NCI-H2081 (cell line): ENCODE measurements around the gene OTULINL.

ENCODE experiments used
- DNase-seq, 2 experiments: peaks; one replicate each; lab custom pipeline; 2025; lab: John Stamatoyannopoulos, UW

Gene OTULINL

DNA sequence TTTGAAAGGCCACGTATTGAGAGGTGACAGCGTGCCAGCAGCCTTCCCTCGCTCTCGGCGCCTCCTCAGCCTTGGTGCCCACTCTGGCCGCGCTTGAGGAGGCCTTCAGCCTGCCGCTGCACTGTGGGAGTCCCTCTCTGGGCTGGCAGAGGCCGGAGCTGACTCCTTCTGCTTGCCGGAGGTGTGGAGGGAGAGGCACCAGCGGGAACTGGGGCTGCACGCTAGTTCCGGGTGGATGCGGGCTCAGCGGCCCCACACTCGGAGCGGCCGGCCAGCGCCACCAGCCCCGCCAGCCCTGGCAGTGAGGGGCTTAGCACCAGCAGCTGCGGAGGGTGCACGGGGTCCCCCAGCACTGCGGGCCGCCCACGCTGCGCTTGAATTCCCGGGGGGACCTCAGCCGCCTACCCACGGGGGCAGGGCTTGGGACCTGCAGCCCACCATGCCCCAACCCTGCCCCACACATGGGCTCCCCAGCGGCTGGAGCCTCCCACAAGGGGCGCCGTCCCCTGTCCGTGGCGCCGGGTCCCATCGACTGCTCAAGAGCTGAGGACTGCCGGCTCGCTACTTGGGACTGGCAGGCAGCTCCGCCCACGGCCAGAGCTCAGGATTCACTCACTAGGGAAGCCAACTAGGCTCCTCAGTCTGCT is 4.4 kb upstream of the OTULINL start:
- no peak for DNase-seq

DNA sequence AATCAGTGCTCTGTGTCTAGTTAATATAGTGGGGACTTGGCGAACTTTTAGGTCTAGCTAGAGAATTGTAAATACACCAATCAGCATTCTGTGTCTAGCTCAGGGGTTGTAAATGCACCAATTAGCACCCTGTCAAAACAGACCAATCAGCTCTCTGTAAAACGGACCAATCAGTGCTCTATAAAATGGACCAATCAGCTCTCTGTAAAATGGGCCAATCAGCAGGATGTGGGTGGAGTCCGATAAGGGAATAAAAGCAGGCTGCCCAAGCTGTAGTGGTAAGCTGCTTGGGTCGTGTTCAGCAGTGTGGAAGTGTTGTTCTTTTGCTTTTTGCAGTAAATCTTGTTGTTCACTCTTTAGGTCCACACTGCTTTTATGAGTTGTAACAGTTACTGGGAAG is 3.6 kb upstream of the OTULINL start:
- no peak for DNase-seq

DNA sequence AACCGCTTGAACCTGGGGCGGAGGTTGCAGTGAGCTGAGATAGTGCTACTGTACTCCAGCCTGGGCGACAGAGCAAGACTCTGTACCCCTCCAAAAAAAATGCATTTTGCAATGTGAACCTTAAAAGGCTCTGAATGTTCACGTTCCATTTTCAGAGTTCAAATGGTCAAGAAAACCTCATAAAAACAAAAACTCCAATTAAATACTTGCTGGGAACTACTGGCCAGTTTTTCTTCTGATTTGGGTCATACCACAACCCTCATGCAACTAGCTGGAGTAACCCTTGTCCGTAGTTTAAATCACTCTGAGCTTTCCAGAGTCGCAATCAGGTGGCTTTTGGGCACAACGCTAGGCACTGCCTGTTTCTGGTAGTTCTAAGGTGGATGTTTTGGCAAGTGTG is 2.3 kb upstream of the OTULINL start:
- DNase-seq, result no peak

DNA sequence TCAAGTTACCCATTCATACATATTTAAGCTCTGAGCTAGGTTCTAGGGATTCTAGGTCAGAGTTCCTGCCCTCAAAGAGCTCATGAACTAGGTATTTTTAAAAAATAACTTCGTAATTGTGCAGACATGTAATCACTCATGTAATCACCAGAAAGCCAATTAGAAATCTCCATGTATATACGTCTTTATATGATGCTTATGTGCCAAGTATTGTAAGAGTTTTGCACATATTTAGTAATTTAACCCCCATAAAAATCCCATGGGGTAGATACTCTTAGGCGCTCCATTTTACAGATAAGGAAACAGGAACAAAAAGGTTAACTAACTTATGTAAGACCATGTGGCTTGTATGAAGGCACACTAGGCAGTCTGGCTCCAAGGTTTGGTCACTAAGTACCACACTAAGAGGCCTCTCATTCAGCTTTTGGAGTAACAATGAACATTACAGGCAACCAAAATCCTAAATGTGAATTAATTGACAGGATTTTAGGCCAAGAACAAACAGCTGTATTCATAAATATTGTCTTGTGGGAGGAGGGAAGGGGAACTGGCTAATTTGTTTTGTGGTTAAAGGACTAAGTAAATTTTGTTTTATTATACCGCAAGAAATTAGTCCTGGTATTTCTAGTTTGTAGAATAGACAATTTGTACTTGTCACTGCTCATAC is 1.7 kb upstream of the OTULINL start:
- DNase-seq, result peak in 1 of 2 experiments; percentile 66

DNA sequence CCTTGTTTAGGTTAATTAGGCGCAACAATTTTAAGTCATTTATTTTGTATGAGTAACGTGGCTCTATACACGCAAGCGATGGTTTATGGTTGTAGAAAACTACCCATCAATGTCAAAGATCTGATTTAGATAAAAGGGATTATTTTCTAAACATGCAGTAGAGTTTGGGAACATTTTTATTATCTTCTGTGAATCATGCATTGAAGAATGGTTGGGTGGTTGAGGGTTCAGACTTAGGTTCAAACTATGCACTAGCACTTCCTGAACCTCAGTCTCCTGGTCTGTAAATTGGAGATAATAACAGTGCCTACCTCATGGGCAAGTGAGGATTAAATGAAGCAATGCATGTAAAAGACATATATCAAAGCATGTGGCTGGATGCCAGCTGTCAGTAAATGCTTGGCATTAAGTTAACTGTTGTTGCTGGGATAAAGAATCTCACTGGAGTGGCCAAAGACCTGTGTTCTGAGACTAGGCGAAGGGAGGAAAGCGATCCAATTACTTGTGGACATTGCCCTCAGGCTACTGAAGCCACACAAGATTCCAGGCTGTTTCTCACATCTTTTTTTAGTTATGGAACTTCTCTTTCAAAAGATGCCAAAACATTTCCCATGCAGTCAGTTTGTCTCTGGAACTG is 1.1 kb upstream of the OTULINL start:
- DNase-seq, result peak; percentile 58 to 86

DNA sequence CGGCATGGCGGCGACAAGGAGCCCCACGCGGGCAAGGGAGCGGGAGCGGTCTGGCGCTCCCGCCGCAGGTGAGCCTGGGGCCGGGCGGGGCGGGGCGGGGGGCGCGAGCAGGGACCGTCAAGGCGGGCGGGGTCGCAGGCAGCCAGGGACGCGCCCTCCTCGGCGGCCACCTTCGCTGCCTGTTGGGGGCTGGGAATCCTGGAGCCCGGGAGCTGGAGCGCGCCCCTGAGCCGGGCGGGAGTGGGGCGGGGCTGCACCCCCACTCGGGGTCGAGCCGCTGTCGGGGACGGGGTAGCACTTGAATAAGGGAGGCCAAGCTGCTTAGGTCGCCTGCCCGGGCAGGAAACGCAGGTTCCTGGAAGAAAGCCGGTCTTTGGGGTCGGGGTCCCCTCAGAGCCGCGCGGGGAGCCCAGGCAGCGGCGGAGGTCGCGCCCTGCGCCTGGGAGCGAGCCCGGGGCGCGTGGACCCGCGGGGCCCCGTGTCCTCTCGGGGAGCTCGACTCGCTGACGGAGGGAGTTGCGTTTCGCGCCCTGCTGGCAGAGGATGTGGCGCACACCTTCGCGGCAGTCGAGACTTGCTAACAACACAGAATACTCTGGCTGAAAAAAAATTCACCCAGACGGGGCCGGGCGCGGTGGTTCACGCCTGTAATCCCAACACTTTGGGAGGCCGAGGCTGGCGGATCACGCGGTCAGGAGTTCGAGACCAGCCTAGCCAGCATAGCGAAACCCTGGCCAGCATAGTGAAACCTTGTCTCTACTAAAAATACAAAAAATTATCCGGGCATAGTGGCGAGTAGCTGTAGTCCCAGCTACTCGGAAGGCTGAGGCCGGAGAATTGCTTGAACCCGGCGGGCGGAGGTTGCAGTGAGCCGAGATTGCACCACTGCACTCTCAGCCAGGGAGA is 552 bp downstream of the OTULINL start:
- peak; percentile 76 to 84 for DNase-seq

DNA sequence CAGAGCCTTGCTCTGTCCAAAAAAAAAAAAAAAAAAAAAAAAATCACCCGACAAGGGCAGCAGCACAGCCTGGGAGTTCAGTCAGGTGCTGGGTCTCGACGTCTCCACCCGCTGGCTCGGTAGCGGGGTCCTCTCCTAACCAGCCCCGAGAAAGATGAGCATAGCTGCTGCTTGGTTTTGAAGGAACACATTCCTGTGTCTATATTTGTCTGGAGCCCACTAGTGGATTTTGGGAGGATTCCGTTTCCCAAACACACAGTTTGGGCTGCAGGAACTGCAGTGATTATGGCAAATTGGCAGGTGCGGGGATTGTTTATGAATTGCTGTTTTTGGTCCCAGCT is 1.2 kb downstream of the OTULINL start:
- DNase-seq, result peak; percentile 32 to 81

DNA sequence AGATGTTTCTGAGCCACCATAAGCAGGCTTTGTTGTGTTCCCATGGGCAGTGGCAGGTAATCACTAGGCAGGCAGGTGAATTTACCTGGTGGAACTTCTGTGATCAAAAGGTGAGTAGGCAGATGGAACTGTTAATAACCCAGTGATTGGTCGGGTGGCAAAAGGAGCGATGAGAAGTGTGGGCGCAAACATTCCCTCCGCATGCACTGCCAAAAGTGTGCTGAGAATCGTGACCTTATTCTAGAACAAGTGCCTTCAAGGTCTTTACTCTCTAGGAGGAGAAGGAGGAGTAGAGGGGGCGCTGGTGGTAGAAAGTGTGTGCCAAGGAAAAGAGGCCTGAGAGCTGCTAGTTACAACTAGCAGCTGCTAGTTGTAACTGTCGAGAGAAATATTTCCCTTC is 3.3 kb downstream of the OTULINL start:
- no peak for DNase-seq

DNA sequence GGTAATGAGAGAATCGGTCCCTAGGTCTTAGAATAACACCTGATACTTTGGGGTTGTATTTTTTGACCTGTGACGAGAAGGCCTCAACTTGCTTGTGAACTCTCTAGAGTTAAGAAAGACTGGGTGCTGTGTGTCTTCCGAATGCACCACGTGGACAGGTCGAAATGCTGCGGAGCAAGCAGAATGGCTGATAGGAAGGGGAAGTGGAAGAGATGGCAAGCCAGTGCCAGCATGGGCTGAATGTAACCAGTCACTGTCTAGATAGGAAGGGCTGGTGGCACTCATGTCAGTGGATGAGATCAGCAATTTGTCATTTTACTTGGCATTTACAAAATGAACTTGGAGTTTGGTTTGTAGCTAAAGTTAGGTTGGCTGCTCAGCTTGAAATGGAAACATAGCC is 5.6 kb downstream of the OTULINL start:
- no peak for DNase-seq

DNA sequence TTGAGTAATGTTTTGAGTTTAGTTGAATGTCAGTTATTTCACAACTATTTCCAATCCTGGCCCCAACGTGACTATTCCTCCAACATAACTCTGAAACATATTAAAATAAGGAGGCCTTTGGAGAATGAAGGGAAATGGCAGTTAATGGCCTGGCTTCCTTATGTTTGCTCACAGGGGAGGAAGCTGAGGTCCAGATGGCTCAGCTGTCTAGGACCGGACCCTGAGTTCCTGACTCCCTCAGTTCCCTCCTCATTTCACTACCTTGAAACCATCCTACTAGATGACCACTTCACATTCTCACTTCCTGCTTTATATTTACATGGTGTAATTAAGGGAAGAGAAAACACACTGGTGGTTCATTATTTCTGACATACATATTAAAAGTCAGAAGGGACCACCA is 6.6 kb downstream of the OTULINL start:
- DNase-seq, result no peak

DNA sequence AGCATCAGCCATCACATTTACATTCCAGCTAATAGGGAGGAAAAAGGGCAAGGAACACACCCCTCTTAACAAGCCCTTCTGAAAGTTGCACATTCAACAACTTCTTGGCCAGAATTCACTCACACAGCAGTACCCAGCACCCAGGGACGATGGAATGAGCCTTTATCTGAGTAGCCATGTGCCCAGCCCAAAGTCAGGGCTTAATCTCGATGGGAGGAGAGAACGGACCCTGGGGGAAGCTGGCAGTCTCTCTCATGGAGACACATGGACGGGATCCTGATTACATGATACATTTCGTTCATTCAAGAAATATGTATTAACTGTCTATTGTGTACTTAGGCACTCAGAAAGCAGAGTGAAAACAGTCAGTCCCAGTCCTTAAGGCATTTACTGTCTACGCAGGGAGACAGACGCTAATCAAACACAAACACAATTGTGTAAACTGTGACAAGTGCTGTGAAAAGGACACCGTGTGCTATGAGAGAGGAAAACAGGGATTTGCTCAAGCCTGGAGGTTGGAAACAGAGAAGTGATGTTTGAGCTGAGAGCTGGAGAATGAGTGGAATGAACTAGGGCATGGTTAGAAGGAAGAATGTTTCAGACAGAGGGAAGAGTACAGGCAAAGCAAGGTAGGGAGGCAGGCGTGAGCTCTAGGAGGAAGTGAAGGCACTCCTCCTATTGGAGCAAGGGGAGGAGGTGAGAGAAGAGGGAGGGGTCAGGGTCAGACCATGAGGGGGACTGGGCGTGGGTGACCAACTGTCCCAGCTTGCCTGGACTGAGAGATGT is 7.4 kb downstream of the OTULINL start:
- DNase-seq, result peak in 1 of 2 experiments; percentile 53

DNA sequence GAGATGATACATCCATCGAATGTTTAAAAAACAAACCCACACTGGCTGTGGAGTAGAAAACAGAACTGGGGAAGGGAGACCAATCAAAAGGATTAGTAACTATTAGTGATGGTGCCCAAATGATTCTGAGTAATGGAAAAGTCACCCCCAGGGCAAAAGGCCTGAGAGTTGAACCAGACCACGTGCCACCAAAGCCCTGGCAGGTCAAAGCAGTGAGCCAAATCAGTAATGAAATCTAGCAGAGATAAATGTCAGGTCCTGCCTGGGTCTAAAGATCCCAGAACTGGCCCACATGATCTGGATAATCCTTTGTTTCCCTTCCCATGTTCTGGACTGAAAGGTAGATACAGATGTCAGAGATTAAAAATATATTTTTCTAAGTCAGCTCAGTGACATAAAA is 9.4 kb downstream of the OTULINL start:
- DNase-seq, result no peak

DNA sequence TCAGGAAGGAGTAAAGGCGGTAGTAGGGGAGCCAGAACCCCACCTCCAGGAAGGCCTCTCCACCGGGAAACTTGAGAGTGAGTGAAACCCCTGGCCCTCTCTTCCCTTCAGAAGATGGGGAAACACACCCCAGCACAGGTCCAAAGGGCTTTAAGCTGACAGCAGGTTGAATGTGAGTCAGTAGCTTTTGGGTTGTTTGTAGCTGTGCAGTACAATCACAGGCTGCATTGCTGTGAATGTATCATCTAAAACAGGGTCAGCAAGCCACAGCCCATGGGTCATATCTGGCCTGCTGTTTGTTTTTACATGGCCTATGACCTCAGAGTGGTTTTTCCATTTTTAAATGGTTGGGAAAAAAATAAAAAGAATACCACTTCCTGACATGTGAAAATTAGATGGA is 10.0 kb downstream of the OTULINL start:
- no peak for DNase-seq

DNA sequence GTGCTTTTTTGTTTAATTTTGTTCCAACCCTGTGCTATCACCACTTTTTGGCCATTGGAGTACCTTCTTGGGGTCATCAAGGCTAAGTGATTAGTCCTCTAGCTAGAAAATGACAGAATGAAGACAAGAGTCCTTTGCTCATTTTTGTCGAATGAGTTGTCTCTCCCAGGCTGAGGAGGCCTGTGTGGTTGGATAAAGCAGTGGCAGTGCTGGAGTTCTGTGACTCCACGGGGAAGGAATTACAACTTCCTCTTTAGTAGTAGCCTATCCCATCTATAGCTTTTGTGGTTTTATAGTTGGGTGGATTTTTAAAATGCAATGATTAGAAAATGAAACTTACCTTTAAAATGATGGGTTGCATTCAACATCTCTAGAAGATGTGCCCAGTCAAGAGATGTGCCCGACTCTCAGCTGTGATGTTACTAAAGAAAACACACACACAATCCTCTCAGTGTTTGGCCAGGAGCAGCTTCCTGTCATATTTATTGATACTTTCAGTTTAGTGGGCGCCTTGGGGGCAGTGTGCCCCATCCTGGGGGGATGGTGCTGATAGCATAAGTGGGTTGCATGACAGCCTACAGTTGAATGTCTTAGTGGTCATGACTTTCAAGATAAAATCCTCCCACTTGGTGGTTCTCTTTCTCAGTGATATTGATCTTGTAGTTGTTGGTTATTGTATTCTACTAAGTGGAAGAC is 11.9 kb downstream of the OTULINL start:
- DNase-seq, result no peak

DNA sequence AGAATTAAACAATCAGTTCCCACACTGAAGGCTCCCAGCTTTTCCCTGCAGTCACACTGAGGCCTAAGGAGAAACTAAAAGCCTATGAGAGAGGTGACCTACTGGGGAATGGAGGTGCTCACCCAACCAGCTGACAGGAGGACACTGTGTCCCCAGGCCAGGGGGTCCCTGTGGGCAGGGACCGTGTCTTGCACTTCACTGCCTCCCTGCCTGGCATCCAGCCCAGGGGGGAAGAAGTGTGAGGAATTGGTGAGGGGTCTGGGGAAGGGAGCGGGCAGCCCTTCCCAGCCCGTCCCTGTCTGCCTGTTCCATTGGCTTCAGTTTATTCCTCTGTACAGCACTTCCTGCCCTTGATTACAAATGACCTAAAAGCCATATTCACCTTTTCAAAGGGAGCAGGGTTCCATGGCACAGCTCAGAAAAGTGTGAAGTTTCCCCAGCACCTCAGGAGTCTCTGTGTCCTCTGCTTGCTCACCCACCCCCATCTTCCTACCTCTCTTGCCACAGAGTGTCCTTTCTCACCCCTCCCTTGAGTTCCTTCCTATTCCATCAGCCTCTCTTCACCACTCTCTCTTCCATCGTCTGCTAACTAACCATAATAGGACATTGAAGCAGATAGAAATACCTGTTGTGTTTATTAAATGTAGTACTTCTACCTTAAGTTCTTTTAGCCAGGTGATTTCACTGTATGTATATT is 12.9 kb downstream of the OTULINL start:
- no peak for DNase-seq

DNA sequence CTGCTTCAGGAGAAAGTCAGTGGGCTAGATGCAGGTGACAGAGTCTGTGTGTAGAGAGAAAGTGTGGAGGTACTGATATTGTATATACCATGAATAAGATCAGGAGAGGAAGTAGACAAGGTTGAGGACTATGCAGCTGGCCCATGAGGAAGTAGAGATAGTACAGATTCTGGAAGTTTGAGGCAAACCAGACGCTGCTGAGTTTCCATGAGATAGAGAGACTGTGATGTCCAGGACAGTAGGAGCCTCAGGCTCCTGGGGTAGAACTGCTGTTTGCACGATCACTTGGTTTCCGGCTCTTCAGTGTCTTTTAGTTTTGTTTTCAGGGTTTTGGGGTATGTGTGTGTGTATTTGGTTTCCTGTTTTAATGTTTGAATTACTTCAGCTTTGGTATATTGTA is 13.6 kb downstream of the OTULINL start:
- DNase-seq, result no peak

DNA sequence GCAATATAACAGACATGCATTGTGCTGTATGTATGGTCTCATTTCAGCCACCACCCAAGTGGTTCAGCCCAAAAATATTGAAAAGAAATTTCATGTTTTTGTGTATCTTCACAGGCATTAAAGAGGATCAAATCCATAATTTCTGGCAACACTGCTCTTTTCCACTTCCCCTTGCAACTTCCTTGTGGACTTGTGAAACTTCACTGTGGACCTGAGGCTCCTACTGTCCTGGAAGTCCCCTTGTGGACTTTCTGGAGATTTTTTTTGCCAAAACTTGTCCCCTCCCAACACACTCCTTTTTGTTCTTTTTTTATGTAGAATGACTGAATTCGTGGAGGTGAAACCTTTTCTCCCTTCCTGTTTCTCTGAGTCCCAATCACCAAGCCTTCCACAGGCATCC is 14.3 kb downstream of the OTULINL start:
- no peak for DNase-seq

DNA sequence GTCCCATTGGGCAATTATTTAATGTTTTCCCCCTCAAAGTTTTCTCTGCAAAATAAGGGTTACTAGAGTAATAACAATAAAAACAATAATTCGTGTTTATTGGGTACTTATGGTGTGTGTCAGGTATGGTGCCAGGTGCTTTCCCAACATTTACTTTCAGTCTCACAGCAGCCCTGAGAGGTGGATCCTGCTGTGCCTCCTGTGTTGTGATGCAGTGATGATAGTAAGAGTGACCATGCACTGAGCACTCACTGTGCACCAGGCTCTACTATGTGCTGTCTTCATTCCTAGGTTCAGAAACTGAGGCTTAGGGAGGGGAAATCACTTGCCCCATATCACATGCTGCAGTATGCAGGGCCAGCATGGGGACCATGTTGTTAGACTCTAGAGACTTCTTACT is 15.5 kb downstream of the OTULINL start:
- DNase-seq, result no peak

DNA sequence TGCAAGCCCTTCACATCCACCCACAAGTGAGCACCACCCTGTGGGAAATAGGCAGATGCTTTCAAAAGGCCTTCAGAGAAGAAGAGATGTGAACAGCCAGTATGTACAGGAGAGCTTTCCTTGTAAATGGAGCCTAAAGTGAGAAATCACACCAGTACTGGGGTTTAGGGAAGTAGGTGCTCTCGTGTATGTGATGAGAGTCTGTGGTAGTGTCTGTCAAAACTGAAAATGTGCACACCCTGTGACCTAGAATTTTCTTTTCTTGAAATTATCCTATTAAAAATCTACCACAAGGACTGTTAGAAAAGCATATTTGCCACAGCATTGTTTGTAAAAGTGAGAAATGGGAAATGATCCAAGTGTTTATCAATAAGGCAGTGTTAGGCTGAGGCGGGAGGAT is 16.6 kb downstream of the OTULINL start:
- DNase-seq, result no peak

DNA sequence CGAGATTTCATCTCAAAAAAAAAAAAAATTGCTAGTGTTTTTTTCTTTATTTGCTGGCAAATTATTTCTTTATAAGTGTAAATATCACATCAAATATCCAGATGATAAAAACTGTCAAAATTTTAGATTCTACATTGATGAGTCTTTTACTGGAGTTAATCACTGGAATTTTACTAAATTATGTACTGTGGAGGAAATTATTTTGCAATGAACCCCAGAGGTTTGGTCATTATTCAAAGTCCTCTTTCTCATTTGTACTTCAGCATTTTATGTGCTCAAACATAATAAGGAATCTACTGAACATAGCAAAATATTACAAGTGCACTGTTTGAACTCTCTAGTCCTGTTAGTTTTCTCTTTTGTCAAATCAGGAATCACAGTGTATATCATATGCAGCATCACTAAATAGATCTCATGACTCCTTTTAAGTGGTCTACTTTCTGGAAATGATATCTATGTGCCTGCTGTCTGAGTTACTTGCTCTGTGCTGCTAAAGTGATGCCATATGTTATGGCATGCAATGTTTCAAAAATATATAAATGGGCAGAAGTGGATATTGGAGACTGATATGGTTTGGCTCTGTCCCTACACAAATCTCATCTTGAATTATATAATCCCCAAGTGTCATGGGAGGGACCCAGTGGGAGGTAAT is 18.0 kb downstream of the OTULINL start:
- DNase-seq, result no peak
